ENCODE results near the gene CACNA1S. TPM values are rescaled to one million over a fixed set of nuclear protein-coding genes. Genes with fewer than 3 reads are reported as not detected.

CACNA1S gene
- total RNA-seq, 1 donor from 2014 or later = not detected

GRCh38 chr1:201059401-201059800 is 52.8 kb downstream of the CACNA1S start:
- no peaks in the 10 kb centered on the region for H4K20me1 ChIP-seq (ENCODE audit: insufficient read depth, low read length)
- H3K36me3 ChIP-seq (ENCODE audit: insufficient read depth, low read length) = no peaks in the 10 kb centered on the region
- no peaks in the 10 kb centered on the region for H3K9me3 ChIP-seq (ENCODE audit: insufficient read depth, low read depth, low read length)
- no peaks in the 10 kb centered on the region for H3K9me3 Mint-ChIP-seq (ENCODE audit: unreplicated experiment)
- no peak overlapping the region for H3K4me3 ChIP-seq (ENCODE audit: insufficient read depth, low read depth, low read length)
- H3K27ac Mint-ChIP-seq (ENCODE audit: unreplicated experiment) = no peak overlapping the region
- H3K9ac ChIP-seq (ENCODE audit: low read length) = no peak overlapping the region
- no peak for FAIRE-seq
- H3K27me3 ChIP-seq (ENCODE audit: insufficient read depth, low read length) = peaks cover 39% of the 10 kb centered on the region
- no peak for TF ChIP-seq CTCF (IDR thresholded peaks at IDR 0.05; ENCODE audit: insufficient read depth, low read depth, low read length)
- no peak for TF ChIP-seq EZH2 (IDR thresholded peaks at IDR 0.05; ENCODE audit: insufficient read depth, low read length)
- no peak overlapping the region for H3K27ac ChIP-seq (ENCODE audit: low read depth, low read length)
- no peaks in the 10 kb centered on the region for H3K36me3 Mint-ChIP-seq (ENCODE audit: low read depth, unreplicated experiment)
- no peak overlapping the region for H3K4me3 Mint-ChIP-seq (ENCODE audit: unreplicated experiment)
- H3K79me2 ChIP-seq (ENCODE audit: insufficient read depth, low read length) = no peaks in the 10 kb centered on the region
- no peaks in the 10 kb centered on the region for H3K4me1 Mint-ChIP-seq (ENCODE audit: low read depth, unreplicated experiment)
- DNase-seq (ENCODE audit: low read depth) = no peak
- H2AFZ ChIP-seq (ENCODE audit: low read depth, low read length) = no peak overlapping the region
- H3K4me1 ChIP-seq (ENCODE audit: insufficient read depth, low read length) = no peaks in the 10 kb centered on the region
- H3K27me3 Mint-ChIP-seq (ENCODE audit: low read depth, unreplicated experiment) = peaks cover 63% of the 10 kb centered on the region
- no peak overlapping the region for H3K4me2 ChIP-seq (ENCODE audit: low read length)

DNA sequence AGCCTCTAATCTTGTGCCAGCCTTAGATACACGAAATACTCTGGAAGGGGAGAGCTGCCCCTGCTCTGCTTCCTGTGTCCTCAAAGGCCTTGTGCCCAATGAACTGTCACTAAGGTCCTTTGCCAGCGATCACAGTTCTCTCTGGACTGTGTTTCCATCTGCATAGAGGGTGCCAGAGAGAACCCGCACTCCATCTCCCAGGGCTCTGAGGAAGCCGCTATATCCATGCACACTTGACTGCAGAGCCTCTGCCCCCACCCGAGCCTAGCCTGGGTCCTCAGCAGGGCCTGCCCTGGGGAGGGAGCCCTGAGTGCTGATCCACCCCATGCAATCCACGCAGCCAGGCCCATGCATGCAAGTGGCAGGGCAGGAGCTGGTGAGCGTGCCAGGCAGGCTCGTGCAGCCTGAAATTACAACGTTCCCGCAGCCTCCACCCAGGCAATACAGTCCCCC is 58.1 kb downstream of the CACNA1S start:
- Histone ChIP-seq H3K9me3 (ENCODE audit: insufficient read depth, low read depth, low read length) (no peaks in the 10 kb centered on the region), H3K27ac (ENCODE audit: low read depth, low read length) (no peak overlapping the region), H3K4me2 (ENCODE audit: low read length) (no peak overlapping the region), H4K20me1 (ENCODE audit: insufficient read depth, low read length) (no peaks in the 10 kb centered on the region), H2AFZ (ENCODE audit: low read depth, low read length) (no peak overlapping the region), H3K27me3 (ENCODE audit: insufficient read depth, low read length) (peaks cover 38% of the 10 kb centered on the region), H3K4me1 (ENCODE audit: insufficient read depth, low read length) (peaks cover 12% of the 10 kb centered on the region), H3K36me3 (ENCODE audit: insufficient read depth, low read length) (no peaks in the 10 kb centered on the region), H3K79me2 (ENCODE audit: insufficient read depth, low read length) (no peaks in the 10 kb centered on the region), H3K9ac (ENCODE audit: low read length) (no peak overlapping the region), H3K4me3 (ENCODE audit: insufficient read depth, low read depth, low read length) (no peak overlapping the region)
- no peaks in the 10 kb centered on the region for H3K9me3 Mint-ChIP-seq (ENCODE audit: unreplicated experiment)
- H3K4me1 Mint-ChIP-seq (ENCODE audit: low read depth, unreplicated experiment) = peaks cover 11% of the 10 kb centered on the region
- peaks cover 78% of the 10 kb centered on the region for H3K27me3 Mint-ChIP-seq (ENCODE audit: low read depth, unreplicated experiment)
- H3K36me3 Mint-ChIP-seq (ENCODE audit: low read depth, unreplicated experiment) = no peaks in the 10 kb centered on the region
- peak overlapping the region; percentile 58 for H3K27ac Mint-ChIP-seq (ENCODE audit: unreplicated experiment)
- FAIRE-seq = no peak
- TF ChIP-seq CTCF (IDR thresholded peaks at IDR 0.05; ENCODE audit: insufficient read depth, low read depth, low read length) (no peak), EZH2 (IDR thresholded peaks at IDR 0.05; ENCODE audit: insufficient read depth, low read length) (no peak)
- no peak for DNase-seq (ENCODE audit: low read depth)
- no peak overlapping the region for H3K4me3 Mint-ChIP-seq (ENCODE audit: unreplicated experiment)

GRCh38 chr1:201053155-201053860 is 58.9 kb downstream of the CACNA1S start:
- no peaks in the 10 kb centered on the region for H3K9me3 ChIP-seq (ENCODE audit: insufficient read depth, low read depth, low read length)
- H3K4me1 ChIP-seq (ENCODE audit: insufficient read depth, low read length) = peaks cover 12% of the 10 kb centered on the region
- no peak overlapping the region for H3K4me3 ChIP-seq (ENCODE audit: insufficient read depth, low read depth, low read length)
- no peak overlapping the region for H3K9ac ChIP-seq (ENCODE audit: low read length)
- Mint-ChIP-seq H3K36me3 (ENCODE audit: low read depth, unreplicated experiment) (no peaks in the 10 kb centered on the region), H3K27ac (ENCODE audit: unreplicated experiment) (no peak overlapping the region), H3K9me3 (ENCODE audit: unreplicated experiment) (peaks cover under 1% of the 10 kb centered on the region), H3K4me1 (ENCODE audit: low read depth, unreplicated experiment) (peaks cover 11% of the 10 kb centered on the region), H3K27me3 (ENCODE audit: low read depth, unreplicated experiment) (peaks cover 78% of the 10 kb centered on the region), H3K4me3 (ENCODE audit: unreplicated experiment) (no peak overlapping the region)
- DNase-seq (ENCODE audit: low read depth) (no peak), FAIRE-seq (no peak)
- H2AFZ ChIP-seq (ENCODE audit: low read depth, low read length) = no peak overlapping the region
- no peak overlapping the region for H3K27ac ChIP-seq (ENCODE audit: low read depth, low read length)
- H3K4me2 ChIP-seq (ENCODE audit: low read length) = no peak overlapping the region
- TF ChIP-seq CTCF (IDR thresholded peaks at IDR 0.05; ENCODE audit: insufficient read depth, low read depth, low read length) (no peak), EZH2 (IDR thresholded peaks at IDR 0.05; ENCODE audit: insufficient read depth, low read length) (no peak)
- H3K27me3 ChIP-seq (ENCODE audit: insufficient read depth, low read length) = peaks cover 40% of the 10 kb centered on the region
- H4K20me1 ChIP-seq (ENCODE audit: insufficient read depth, low read length) = no peaks in the 10 kb centered on the region
- H3K36me3 ChIP-seq (ENCODE audit: insufficient read depth, low read length) = no peaks in the 10 kb centered on the region
- no peaks in the 10 kb centered on the region for H3K79me2 ChIP-seq (ENCODE audit: insufficient read depth, low read length)

Data from astrocyte (in vitro differentiated cells and primary cell).